HG03575 (cell line): ENCODE data around the gene SYT7.

ENCODE experiments used
- ATAC-seq: cut with Tn5 transposase; IDR thresholded peaks from one replicate; pipeline ENCODE4 v1.9.1; 2021; ENCODE audit not compliant: unreplicated experiment, insufficient number of reproducible peaks, low FRiP score; ENCODE audit errors: extremely low read depth

SYT7 gene

GRCh38 chr11:61528114-61528513 lies 52.8 kb downstream of the SYT7 start:
- ATAC-seq: no peak

DNA sequence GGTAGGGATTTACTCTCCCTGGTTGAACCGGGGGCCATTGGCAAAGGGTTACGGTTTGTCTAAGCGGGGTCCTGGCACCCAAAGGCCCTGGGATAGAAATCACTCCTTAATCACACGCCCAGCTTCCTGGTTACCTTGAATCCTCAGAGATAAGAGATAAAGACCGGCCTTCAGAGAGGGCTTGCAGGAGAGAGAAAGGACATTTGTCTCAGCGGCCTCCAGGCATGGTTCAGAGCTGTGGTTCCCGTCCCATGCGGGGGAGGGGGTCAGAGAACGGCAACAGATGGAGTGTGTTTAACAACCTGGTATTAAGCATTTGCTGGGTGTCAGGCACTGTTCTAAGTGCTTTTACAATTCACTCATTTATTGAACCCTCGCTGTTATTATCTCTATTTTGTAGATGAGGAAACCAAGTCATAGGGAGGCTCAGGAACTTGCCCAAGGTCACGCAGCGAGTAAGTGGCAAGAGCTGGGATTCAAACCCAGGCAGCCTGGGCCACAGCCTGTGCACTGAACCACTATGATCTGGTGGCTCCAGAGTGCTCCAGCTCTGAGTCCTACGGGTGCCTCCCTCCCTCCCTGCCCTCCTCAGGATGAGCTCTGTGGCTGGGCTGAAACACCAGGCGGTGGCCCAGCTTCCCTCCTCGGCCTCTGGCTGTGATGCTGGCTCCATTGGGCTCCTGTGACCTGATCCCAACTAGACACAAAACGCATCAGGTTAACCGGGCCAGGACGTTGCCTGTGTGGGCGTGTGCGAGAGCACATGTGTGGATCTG lies 53.7 kb downstream of the SYT7 start:
- ATAC-seq: no peak

GRCh38 chr11:61526229-61526628 lies 54.6 kb downstream of the SYT7 start:
- ATAC-seq: no peak

- ATAC-seq: no peak
Measured at GRCh38 chr11:61524963-61525587, 55.8 kb downstream of the SYT7 start.

- ATAC-seq: no peak
Measured at GRCh38 chr11:61524446-61524845, 56.4 kb downstream of the SYT7 start.

DNA sequence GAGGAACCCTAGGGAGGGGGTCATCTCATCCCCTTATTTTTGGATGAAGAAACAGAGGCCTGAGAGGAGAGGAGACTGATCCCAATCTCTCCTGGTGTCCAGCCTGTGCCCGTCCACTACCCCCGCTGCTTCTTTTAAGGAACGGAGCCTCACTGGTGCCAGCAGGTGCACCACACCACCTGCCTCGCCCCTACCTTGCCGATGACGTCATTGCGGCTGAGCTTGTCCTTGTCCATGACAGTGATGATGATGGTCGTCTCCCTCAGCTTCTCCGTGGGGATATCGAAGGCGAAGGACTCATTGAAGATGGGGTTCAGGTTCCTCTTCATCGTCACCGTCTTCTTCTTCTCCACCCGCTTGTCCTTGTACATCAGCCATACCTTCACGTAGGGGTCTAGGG lies 58.0 kb downstream of the SYT7 start:
- no peak for ATAC-seq

DNA sequence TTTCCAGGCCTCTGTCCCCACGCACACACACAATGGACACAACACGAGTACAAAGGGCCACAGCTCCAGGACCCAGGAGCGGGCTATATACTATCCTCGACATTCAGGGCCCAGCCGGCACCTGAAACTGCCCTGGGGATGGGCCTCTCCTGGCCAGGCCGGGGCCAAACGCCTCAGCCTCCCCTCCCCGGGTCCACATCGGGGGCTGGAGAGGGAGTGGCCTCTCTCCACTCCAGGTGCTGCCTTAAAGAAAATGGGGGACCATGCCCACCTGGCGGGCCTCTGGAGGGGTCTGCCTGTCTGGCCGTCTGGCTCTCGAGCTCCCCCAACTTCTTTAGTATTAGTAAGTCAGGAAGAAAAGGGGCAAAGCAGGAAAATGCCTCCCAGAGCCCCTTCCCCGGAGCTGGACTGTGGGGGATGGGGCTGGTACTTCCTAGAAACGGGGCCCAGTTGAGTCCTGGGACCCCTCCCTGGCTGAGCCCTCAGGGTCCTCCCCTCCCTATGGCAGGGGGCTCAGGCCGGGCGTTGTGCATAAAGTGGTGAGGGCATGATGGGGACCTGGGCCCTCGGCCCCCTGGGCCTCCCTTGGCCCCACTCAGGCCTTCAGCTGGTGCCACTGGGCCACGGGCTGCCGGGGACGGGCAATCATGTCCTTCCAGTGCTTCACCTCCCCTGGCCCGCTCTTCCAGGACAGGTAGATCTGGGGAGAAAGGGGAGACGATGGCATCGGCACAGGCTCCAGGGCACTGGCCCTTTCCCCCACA lies 62.7 kb downstream of the SYT7 start:
- ATAC-seq: no peak

- ATAC-seq: no peak
Measured at GRCh38 chr11:61516675-61517572, 64.0 kb downstream of the SYT7 start.

GRCh38 chr11:61516191-61516590 lies 64.7 kb downstream of the SYT7 start:
- no peak for ATAC-seq

GRCh38 chr11:61515686-61516085 lies 65.2 kb downstream of the SYT7 start:
- ATAC-seq: no peak

GRCh38 chr11:61514050-61514917 lies 66.6 kb downstream of the SYT7 start:
- no peak for ATAC-seq

GRCh38 chr11:61513143-61513765 lies 67.6 kb downstream of the SYT7 start:
- no peak for ATAC-seq

DNA sequence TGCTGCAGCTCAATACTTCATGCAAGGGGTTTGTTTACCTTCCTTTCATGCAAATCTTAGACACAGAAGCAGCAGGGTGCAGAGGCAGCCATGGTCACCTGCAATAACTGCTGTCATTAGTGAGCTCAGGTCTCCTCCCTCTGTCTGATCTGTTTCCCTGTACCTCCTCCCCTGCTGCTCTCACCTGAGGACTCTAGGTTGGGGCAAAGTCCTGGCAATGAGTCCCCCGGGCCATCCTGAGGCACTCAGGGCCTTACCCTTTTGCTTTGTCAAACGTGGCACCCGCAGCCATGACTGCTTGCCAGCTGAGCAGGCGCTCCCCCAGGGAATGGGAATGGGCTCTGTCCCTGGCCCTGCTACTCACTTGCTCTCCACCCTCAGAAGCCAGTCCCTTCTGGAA lies 68.4 kb downstream of the SYT7 start:
- ATAC-seq: no peak

DNA sequence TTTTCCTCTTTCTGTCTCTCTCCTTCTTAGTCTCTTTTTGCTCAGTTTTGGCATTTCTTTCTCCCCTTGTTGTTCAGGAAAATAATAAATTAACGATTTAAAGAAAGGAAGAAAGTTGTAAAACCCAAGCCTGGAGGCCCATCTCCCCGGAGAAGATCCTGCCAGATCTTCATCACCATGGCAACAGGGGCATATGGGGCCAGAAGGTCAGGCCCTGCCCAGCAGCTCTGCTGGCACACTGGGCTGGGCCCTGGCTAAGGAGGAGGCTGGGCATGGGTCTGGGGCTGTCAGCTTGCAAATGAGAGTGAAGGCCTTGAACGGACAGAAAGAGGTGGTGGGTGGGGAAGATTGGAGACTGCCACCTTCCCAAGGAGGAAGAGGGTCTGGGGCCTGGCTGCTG lies 69.5 kb downstream of the SYT7 start:
- no peak for ATAC-seq

DNA sequence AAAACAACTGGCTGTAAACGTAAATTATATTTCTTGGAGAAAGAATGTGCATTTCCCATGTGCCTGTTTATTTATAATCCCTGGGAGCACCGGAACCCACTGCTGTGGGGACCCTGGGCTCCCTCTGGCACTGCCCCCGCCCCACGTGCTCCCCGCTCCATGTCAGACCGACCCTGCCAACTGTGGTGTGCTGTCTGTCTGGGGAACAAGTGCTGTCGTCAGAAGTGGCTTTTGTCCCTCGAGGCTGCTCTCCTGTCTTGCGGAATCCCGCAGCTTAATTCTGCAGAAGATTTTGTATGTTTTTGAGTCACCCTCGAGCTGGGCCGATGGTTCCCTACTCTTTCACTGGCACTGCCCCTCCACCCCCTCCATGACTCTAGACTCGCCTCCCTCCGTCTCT lies 69.9 kb downstream of the SYT7 start:
- ATAC-seq: no peak

GRCh38 chr11:61510166-61510919 lies 70.5 kb downstream of the SYT7 start:
- no peak for ATAC-seq
